ENCODE data around the gene PCDHGA2. TPM values are rescaled to one million over a fixed set of nuclear protein-coding genes. Genes with fewer than 3 reads are reported as not detected.
"Not testable (repeated sequence)": the region's sequence is repeated elsewhere in the genome, so short reads cannot be mapped to it uniquely, and the experiment has no call there.

The PCDHGA2 gene
- total and polyA plus RNA-seq, 11 donors: 2.7 to 15.1 (median 10.5) TPM

DNA sequence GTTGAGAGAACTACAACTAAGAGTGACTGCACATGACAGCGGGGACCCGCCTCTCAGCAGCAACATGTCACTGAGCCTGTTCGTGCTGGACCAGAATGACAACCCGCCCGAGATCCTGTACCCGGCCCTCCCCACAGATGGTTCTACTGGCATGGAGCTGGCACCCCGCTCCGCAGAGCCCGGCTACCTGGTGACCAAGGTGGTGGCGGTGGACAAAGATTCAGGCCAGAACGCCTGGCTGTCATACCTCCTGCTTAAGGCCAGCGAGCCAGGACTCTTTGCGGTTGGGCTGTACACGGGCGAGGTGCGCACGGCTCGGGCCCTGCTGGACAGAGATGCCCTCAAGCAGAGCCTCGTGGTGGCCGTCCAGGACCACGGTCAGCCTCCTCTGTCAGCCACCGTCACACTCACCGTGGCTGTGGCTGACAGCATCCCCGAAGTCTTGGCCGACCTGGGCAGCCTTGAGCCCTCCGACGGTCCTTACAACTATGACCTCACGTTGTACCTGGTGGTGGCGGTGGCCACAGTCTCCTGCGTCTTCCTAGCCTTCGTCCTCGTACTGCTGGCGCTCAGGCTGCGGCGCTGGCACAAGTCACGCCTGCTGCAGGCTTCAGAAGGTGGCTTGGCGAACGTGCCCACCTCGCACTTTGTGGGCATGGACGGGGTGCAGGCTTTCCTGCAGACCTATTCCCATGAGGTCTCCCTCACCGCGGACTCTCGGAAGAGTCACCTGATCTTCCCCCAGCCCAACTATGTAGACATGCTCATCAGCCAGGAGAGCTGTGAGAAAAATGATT is 46.1 kb downstream of the PCDHGA2 start:
- no peak for ATAC-seq
- H3K27me3 ChIP-seq: peaks cover 0 to 36% (median 0%) of the 10 kb centered on the region in 9 donors
- H3K4me3 ChIP-seq: no peak overlapping the region

DNA sequence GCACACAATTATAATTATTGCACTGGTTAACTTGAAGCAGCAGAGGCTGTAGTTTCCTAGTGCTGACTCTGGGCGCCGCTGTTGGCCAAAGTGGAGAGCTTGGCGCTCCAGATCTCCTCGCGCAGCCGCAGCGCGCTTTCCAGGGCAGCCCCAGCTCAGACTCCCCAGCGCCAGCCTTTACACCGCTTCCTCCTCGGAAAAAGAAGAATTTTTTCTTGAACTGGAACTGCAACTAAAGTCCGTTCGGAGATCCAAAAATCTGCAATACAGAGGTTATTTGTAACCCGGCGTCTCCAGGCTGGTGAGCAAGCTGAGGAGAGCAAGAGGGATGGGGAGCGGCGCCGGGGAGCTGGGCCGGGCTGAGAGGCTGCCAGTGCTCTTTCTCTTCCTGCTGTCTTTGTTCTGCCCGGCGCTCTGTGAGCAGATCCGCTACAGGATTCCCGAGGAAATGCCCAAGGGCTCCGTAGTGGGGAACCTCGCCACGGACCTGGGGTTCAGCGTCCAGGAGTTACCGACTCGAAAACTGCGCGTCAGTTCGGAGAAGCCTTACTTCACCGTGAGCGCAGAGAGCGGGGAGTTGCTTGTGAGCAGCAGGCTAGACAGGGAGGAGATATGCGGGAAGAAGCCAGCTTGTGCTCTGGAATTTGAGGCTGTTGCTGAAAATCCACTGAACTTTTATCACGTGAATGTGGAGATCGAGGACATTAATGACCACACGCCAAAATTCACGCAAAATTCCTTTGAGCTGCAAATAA is 49.2 kb downstream of the PCDHGA2 start, which contains the start of gene PCDHGB4:
Gene PCDHGB4, plus strand, starts transcription at position 142 of the 755 bp plus-strand sequence. Its CDS starts 187 bp downstream, at position 329.
- H3K4me3 ChIP-seq: peak within 1 kb of the TSS in 9 of 12 donors; percentile 30 to 48 (median 40)
- H3K36me3 ChIP-seq: peaks cover 0 to 22% (median 0%) of the 10 kb centered on the region in 9 donors
- ATAC-seq (peak; percentile 83 to 94 (median 88)), DNase-seq (peak in 1 of 5 donors; percentile 54)
- intact Hi-C loops (cut with DNase I); H3K27ac ChIP-seq; H3K4me1 ChIP-seq: not testable (repeated sequence)
- H3K9me3 ChIP-seq: peaks cover 0 to 96% (median 63%) of the 10 kb centered on the region in 12 donors
- H3K27me3 ChIP-seq: peaks cover 0 to 42% (median 0%) of the 10 kb centered on the region in 9 donors
- TF ChIP-seq, protein P1, sequence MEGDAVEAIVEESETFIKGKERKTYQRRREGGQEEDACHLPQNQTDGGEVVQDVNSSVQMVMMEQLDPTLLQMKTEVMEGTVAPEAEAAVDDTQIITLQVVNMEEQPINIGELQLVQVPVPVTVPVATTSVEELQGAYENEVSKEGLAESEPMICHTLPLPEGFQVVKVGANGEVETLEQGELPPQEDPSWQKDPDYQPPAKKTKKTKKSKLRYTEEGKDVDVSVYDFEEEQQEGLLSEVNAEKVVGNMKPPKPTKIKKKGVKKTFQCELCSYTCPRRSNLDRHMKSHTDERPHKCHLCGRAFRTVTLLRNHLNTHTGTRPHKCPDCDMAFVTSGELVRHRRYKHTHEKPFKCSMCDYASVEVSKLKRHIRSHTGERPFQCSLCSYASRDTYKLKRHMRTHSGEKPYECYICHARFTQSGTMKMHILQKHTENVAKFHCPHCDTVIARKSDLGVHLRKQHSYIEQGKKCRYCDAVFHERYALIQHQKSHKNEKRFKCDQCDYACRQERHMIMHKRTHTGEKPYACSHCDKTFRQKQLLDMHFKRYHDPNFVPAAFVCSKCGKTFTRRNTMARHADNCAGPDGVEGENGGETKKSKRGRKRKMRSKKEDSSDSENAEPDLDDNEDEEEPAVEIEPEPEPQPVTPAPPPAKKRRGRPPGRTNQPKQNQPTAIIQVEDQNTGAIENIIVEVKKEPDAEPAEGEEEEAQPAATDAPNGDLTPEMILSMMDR (IDR thresholded peaks at IDR 0.05): peak; percentile 21 to 64 (median 54)
- WGBS, 4 donors: 13 to 20% (median 18%) methylated on average over 19 to 23 of the region's 40 CpGs

More for the DNA sequence above, 46.1 kb downstream of the PCDHGA2 start:
- H3K27ac ChIP-seq: no peak overlapping the region
- TF ChIP-seq POLR2A (IDR thresholded peaks at IDR 0.05): no peak
- TF ChIP-seq, protein P1 (IDR thresholded peaks at IDR 0.05): no peak
- WGBS, 4 donors: 51 to 69% (median 59%) methylated on average over 14 to 43 of the region's 43 CpGs
- H3K9me3 ChIP-seq: peaks cover 0 to 96% (median 56%) of the 10 kb centered on the region in 12 donors
- DNase-seq: no peak
- H3K4me1 ChIP-seq: peaks cover 0 to 4% (median 0%) of the 10 kb centered on the region in 12 donors
- H3K36me3 ChIP-seq: peaks cover 0 to 28% (median 0%) of the 10 kb centered on the region in 9 donors
- intact Hi-C loops (cut with DNase I): no loop called here

DNA sequence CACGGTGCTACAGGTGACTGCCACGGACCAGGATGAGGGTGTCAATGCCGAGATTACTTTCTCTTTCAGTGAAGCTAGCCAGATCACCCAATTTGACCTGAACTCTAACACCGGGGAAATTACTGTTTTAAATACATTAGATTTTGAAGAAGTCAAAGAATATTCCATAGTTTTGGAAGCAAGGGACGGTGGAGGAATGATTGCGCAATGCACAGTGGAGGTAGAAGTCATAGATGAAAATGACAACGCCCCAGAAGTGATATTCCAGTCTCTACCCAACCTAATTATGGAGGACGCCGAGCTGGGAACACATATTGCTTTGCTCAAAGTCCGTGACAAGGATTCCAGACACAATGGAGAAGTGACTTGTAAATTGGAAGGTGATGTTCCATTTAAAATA is 50.1 kb downstream of the PCDHGA2 start:
- H3K27ac ChIP-seq: no peak overlapping the region
- DNase-seq: no peak
- TF ChIP-seq, protein P1 (IDR thresholded peaks at IDR 0.05): no peak
- no peak for TF ChIP-seq POLR2A (IDR thresholded peaks at IDR 0.05)
- 54 to 64% (median 61%) methylated on average over 10 of the region's 10 CpGs for WGBS, 4 donors
- H3K4me3 ChIP-seq: no peak overlapping the region
- peaks cover 0 to 35% (median 0%) of the 10 kb centered on the region in 9 donors for H3K27me3 ChIP-seq
- peaks cover 0 to 23% (median 0%) of the 10 kb centered on the region in 9 donors for H3K36me3 ChIP-seq
- intact Hi-C loops (cut with DNase I): no loop called here
- peaks cover 0 to 8% (median 0%) of the 10 kb centered on the region in 12 donors for H3K4me1 ChIP-seq
- no peak for ATAC-seq
- peaks cover 0 to 96% (median 65%) of the 10 kb centered on the region in 12 donors for H3K9me3 ChIP-seq

All from heart left ventricle (tissue), 16 donors.